AG08395 (cell line): ENCODE measurements around the gene HLA-DMA.
"Not testable (repeated sequence)": the region's sequence is repeated elsewhere in the genome, so short reads cannot be mapped to it uniquely, and the experiment has no call there.

Experiments
- DNase-seq: peaks from one replicate; pipeline ENCODE4 v3.0.0; 2012; ENCODE audit warnings: mixed read lengths, low spot score

The HLA-DMA gene

DNA sequence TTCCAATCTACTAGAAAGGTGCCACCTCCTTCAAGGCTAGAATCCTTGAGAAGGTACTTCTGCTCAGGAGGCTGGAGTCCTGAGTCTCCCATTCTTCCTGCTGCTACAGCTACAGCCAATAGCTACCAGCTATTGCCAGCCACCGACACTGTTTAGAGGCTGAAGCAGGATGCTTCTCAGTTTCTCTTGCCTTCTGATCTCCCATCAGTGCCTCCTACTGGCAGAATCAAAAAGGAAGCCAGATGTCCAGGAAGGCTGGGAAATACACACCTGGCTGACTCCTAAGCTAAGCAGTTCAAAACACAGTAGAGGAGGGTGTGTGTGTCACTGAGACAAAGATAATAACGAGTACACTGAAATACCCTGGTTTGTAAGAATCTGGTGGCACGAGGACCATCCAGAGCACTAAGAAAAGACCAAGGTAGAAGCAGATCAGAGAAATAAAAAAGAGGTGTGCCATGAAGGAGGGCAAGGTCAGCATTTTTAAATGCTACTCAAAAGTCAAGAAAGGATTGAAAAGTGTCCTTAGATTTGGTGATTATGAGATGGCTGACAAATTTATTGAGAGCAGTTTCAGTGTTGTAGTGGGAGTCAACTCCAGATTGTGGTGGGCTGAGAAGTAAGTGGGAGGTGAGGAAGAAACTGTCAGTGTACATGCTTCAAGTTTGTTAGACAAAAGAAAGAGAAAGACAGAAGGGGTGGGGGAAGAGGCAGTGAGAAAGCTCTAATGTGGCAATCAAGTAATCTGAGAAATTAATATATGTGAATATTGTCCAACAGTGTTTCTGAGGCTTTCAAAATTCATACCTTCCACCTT is 2.3 kb upstream of the HLA-DMA start:
- DNase-seq, result no peak

DNA sequence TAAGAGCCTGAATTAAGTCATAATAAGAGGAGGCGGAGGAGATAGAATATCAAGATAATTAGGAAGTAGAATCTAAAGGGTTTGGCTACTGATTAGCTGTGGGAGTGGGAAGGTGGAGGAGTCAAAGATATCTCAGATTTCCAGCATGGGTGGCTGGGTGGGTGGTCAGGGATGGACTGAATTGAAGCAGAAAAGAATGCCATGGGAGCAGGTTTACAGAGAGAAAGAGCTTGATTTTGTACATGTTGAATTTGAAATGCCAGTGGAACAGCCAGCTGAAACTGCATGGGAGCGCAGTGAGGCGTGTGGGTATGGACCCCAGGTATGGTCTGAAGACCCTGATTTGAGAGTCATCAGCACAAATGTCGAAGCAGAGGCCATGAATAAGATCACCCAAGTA is 1.4 kb upstream of the HLA-DMA start:
- no peak for DNase-seq

DNA sequence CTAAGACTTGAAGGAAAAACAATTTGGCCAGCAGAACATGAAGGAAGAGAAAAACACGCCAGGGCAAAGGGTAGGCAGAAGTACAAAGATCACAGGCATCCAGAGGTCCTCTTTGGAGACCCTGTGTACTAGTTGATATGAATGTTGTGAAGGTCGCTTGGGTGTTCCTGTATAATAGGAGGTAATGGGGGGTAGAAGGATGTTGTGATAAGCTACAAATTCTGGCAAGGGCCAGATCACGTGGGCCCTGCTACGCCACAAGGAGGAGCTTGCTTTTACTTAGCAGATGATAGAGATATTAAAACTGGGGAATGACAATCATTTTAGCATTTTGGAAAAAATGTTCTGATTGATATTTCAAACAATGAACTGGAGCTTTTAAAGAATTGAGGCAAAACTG is 878 bp upstream of the HLA-DMA start:
- DNase-seq, result no peak

DNA sequence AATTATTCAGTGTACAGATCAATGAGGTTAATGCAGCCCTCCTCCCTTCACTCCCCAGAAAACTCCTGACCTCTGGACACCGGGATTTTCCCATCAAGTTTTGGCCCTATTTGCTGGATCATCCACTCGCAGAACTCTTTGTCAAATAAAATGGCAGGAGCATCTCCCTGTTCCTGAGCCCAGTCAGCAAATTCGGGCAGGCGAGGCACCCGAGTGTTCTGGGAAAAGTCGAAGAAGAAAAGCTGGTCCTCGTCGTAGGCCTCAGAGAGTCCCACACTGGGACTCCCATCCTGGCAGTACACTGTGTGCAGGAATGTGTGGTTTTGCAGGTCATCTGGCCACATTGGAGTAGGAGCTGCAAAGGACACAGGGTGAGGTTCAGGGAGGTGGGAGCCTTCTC is 2.4 kb downstream of the HLA-DMA start:
- no peak for DNase-seq

DNA sequence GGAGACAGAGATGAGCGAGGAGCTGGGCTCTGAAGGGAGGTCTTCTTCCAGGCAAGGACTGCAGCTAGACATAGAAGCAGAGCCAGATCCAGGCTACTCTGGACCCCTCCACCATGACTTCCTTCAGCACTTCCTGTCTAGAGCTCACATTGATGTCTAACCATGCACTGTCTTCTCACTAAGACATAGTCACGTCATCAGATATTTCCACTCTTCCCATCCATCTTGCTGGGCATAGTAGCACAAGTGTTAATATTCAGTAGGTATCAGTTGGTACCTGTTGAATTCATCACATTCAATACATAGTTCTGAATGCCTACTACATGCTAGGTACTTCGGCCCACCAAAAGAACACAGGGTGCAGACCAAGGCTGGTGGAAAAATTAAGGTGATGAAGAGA is 2.9 kb downstream of the HLA-DMA start:
- no peak for DNase-seq

DNA sequence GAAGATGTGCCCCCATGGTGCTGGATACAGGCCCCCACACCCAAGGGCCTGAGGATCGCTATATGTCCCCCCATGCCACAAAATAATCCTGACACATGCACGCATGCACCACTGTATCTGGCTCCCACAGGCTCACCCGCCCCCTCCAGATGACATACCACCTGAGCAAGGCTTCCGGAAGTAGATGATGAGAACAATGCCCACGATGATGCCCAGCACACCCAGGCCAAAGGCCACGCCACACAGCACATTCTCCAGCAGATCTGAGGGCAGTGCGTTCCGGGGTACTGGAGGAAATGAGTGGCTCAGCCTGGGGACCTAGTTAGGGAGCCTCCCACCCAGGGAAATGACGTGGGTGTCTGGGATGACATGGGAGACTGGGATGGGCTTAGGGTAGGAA is 3.8 kb downstream of the HLA-DMA start:
- DNase-seq, result no peak

DNA sequence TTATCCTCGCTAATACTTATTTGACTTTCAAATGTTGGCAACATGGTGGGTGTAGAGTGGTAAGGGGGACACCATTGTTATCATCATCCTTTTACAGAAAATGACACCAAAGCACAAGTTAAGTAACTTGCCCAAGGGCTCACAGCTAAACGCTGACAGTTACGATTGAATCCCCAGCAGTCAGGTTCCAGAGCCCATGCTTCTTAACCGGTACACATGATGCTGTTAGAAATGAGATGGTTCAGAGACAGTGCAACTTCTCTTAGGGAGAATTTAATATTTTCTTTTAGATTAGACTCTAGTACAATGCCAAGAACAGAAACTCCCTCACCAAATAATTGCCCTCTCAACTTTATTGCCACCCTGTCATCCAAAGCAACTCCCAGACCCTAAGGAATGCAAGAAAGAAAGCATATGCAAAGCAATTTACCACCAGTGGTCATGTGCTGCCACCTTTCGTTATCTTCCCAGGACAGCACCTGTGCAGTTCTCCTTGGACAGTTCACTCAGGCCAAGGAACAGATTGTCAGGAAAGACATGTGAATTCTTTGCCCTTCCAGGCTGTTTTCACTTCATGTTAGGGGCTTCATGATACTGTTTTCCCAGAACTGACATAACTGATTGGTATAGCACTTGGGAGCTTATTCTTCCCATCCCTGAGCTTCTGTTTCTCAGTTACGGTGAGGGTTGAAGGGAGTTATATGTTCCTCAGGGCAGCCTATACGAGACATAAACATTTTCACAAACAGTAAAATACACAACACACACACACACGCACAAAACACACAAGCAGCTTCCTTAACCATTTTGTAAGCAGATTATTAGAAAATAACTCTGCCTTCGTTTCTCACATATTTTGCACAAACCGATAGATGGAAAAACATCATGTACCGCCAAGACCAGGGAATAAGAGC is 5.1 kb downstream of the HLA-DMA start:
- DNase-seq, result peak; percentile 37

DNA sequence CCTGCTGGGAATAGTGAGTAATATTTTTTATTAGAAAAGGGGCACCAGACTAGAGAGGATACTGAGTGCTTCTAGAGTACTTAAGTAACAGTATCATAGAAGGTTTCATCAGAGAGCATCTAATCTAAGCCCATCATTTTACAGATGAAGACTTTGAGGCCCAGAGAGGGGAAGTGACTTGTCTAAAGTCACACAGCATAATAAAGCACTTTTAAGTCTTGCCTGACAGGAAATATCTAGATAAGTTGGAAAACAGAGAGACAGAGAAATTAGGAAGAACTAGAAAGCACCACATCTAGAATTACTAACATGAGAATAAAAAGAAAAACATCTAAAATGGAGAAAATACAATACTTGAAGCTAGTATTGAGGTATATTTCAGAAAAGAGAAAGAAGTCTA is 6.0 kb downstream of the HLA-DMA start:
- no peak for DNase-seq

DNA sequence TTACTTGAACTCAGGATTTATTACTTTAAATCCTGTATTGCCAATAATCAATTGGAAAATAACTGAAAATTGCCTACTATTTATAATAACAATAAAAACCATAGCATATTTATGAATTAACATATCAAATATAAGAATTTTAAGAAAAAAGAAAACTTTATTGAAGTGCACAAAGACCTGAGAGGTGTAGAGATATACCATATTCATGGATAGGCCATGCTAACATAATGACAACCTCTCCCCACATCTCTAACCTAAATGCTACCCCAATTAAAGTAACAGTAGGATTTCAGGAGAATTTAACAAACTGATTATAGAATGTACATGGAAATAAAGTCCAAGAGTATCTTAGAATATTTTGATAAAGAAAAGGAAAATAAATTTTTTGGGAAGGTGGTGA is 6.9 kb downstream of the HLA-DMA start:
- DNase-seq, result no peak

DNA sequence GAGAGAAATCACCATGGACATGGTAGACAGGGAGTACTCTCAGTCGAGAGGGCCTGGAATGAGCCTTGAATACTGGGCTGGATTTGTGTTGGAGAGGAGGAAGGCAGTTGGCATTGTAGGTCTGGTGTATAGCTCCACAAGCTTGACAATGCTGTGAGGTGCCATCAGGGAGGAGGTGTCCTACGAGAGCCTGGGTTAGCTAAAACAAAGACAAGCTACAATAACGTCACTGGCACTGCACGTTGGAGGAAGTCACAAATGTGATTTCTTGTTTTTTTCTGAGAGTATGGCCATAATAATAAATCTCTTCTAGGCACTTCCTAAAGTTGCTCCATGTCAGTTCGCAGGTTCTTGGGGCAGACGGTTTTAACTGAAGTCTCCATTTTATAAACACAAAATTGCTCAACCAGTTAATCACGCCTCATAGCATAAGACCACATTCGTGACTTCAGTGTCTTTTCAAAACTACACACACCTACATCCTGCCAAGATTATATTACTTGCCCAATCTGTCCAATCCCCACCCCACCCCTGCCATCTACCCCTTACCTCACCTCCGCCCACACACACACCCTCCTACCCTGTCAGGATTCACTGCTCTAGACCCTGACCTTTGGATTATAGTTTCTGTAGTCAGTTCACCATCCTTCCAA is 7.7 kb downstream of the HLA-DMA start:
- no peak for DNase-seq

DNA sequence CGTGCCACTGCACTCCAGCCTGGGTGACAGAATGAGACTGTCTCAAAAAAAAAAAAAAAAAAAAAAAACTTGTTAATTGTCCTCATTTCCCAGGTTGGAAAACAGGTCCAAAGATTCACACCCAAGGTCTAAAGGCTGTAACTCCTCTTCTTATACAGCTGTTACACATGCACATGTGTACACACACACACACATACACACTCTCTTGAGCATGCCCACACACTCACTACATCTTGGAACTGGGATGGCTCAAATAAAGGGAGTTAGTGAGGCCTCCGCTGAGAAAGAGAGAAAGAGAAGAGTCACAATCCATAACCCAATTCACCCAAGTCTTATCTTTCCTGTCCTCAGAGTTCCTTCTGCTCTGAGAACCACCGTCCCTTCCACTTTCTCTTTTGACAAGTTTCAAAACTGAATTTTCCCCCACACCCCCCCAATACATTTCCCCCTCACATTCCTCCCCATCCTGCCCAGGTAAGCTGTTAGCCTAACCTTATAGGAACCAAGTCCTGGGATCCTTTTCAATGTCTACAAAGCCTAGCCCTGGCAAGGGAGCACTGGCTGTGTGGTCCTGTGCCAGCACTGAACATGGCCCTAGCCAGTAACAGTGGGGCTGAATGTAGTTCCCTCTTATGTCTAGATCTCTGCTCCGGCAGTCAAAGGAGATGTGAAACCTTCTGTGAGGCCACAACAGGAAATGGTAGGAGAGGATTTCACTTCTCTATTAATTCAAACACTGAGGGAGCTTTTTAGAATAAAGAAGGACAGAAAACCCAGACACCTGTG is 8.8 kb downstream of the HLA-DMA start:
- no peak for DNase-seq

DNA sequence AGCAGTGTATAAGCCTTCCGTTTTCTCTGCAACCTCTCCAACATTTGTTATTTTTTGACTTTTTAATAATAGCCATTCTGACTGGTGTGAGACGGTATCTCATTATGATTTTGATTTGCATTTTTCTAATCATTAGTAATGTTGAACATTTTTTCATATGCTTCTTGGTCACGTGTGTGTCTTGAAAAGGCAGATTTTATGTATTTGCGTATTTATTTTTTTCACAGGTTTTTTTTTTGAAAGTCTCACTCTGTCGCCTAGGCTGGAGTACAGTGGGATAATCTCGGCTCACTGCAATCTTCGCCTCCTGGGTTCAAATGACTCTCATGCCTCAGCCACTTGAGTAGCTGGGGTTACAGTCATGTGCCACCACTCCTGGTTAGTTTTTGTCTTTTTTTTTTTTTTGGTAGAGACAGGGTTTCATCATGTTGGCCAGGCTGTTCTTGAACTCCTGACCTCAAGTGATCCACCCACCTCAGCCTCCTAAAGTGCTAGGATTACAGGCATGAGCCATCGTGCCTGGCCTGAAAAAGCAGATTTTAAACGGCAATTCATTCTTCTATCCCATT is 10.3 kb downstream of the HLA-DMA start:
- DNase-seq, result not testable (repeated sequence)

DNA sequence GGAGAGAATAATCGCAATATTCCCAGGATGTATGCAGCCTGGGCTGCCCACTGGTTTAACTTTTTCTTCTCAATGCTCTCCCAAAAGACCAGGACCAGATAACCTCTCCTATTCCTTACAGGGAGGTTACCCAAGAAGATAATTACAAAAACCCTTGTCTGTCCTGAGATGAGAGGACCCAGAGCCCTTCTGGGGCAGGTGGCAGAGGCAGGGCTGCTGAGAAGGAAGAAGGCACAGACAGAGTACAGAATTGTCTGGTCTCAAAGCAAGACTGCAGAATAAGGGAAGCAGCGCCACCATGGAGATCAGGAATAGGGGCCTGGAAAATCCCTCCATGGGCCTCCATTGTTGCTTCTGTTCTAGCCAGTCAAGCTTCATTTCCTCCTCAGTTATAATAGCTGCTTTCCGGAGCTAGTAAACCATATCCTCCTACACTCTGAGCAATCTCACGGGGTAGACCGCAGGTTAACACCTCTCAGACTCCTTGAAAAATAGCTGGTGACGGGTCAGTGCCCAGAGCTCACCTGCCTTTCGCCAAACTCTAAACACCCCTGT is 11.6 kb downstream of the HLA-DMA start:
- DNase-seq, result no peak

DNA sequence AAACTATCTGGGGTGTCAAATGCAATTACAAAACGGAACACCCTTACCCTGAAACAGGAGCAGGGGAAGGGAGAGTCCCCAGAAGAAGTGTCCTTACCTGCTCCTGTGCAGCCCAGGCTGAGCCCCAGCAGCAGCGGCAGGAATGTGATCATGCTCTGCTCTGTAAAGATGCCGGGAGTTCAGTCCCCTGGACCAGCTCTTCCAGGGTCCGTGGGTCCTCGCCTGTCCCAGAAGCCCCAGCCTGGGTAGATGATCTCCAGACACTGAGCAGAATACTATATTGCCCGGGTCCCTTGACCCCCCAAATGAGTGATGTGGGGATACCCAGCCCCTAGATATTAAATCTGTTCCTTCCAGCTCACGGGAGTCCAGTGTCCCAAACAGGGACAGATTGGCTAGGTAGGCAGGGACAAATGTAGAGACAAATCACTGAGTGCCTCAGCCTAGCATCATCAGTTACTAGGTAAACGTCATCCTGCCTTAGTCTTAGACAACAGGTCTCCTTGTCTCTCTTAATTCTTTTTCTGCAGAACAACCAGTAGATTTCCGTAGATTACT is 12.2 kb downstream of the HLA-DMA start, which contains the start of gene HLA-DMB:
HLA-DMB (minus strand) TSS at position 373 of the 558 bp plus-strand sequence; CDS start at position 152, 221 bp downstream.
- peak; percentile 93 for DNase-seq

DNA sequence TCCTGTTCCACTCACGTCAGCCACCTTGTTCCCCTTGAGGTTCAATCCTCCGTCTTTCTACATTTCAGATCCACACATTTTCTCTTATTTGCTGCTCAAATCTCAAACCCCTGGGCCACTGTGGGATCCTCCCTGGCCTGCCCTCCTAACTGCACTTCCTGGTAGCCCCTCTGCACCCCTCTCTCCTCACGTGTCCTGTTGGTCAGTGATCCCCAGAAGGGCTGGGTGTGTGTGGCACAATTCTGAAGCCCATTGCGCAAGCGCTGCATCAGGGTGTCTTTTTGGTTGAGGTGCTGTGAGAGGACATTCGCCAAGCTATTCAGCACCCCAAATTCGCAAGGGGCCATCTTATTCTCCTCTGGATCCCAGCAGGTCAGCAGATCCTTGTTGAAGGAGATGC is 14.4 kb downstream of the HLA-DMA start:
- DNase-seq, result no peak

DNA sequence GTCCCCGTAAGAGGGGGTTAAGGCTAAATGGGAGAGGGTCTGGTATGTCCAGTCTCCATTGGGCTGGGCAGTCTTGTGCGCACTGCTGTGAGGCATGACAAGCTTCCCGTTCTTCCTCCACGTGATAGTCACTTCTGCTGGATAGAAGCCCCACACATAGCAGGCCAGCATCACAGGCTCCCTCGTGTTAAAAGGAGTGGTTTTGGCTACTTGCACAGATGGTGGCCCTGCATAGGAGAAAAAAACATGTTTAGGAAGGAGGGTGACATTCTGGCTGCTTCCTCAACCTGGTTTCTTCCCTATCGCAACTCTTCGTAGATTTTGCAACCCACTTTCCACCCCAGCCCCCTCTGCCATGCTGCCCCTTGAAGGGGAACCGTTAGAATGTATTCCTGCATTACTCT is 15.7 kb downstream of the HLA-DMA start:
- no peak for DNase-seq

DNA sequence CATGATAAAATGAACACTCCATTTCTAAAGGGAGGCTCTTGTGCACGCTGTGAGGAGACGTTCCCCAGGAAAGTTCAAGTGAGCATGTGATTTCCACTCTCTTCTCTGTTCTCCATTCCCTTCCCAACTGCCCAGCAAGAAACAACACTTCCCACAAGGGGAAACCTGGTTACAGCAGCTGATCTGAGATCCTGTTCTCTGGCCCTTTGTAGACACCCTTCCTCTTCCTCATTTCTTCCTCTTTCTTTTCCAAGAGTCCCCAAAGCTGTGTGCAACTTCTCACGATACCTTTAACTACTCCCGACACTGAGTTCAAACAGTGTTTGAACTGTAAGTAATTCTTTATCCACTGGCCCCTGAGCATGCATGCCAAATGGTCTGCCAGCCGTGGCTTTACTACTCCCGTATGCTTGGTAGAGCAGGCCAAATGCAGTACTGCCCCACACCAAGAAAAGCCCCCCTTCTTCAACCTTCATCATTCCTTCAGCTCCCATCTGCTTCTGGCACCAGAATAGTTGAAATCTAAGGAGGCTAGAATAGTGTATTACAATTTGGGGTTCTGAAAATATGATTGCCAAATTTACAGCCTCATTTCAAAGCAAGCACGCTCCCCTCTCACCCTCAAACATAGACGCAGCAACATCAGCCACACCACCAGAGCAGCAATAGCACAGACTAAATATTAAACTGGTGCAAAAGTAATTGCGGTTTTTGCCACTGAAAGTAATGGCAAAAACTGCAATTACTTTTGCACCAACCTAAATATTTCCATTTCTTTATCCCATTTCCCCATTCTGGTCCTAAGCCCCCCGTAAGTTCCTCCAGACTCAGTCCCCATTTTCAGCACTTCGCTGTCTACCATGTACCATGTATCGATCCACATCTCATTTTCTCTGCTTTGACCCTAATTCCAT is 16.4 kb downstream of the HLA-DMA start:
- DNase-seq, result no peak

DNA sequence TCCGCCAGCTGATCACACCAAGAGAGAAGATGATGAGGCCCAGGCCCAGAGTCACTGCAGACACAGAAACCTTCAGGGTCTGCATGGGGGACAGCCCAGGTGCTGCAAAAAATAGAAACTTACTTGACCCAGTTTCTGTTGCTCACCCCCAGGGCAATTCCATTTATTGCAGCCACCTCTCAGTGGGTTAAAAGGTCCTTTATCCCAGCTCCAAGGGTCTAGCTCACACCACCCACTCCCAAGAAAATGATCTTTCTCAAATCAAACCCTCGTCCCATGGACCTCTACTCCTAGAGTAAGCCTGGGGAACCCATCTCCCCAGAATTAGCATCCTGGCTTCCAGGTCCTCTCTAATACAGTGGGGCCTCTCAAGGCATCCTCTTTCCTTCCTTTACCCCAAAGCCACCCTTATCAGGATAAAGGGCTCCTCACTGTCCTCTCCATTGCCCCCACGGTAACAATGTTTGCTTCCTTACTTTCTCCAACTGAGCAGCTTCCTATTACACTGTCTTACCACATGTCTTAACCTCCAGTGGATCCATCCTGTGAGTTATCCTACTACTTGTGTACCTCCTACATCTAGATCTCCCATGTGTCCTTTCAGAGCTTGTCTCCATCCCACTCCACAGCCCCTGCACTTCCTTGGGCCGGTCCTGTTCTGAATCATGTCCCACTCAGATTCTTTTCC is 17.2 kb downstream of the HLA-DMA start:
- no peak for DNase-seq

DNA sequence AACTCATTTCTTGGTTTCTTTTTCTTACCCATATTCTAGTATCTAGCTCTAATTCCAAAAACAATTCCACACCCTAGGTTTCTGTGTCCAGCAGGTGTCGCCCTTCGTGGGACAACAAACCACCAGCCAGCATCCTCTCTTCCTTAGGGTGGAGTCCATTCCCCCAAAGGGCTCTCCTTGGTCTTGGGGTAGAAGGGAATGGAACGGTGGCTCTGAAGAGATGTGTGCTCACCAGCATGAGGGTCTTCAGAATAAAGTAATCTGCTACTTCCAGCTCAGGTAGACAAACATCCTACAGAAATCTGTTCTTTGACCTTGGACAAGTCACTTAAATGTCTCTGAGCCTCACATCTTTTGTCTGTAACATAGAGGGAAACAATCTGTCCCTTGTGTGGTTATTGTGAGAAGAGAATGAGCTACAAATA is 19.2 kb downstream of the HLA-DMA start:
- DNase-seq, result peak; percentile 89
